T-helper 1 cell treated with Interleukin-12 subunit alpha and Interleukin-12 subunit beta and Interleukin-4 antibody, amounts not matched to agents 30 μg/mL and 1 μg/mL, for 36 hours (primary cell): ENCODE results near the gene ZNF232.
"Not testable (repeated sequence)": the region's sequence is repeated elsewhere in the genome, so short reads cannot be mapped to it uniquely, and the experiment has no call there.

Experiments
- H3K27ac Mint-ChIP-seq: one replicate; pipeline ENCODE4 v1.8.0; 2021; ENCODE audit warnings: mild to moderate bottlenecking, mixed read lengths
- H3K27me3 Mint-ChIP-seq: one replicate; pipeline ENCODE4 v1.8.0; 2021; ENCODE audit warnings: low read depth, mixed read lengths
- H3K36me3 Mint-ChIP-seq: one replicate; pipeline ENCODE4 v1.8.0; 2021; ENCODE audit warnings: low read depth, mixed read lengths
- H3K4me1 Mint-ChIP-seq: one replicate; pipeline ENCODE4 v1.8.0; 2021; ENCODE audit warnings: low read depth, mixed read lengths
- H3K4me3 Mint-ChIP-seq: one replicate; pipeline ENCODE4 v1.8.0; 2021; ENCODE audit warnings: mild to moderate bottlenecking, moderate library complexity, mixed read lengths
- H3K9me3 Mint-ChIP-seq: one replicate; pipeline ENCODE4 v1.8.0; 2021; ENCODE audit warnings: mixed read lengths

ZNF232 gene

DNA sequence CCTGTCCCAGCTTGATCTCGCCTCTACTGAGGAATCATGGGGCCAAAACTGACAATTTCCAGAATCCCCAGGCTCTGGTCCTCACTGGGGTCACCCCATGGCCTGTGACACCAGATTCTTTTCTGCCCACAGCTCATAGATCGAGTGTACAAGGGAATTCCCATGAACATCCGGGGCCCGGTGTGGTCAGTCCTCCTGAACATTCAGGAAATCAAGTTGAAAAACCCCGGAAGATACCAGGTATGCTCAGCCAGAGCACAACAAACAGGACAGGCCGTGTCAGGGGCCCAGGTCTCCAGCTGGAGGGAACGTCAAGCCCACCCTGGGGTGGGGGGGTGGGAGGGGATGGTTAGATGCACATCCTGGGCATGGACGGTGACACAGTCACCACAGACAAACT is 21.6 kb upstream of the ZNF232 start:
- H3K27ac Mint-ChIP-seq: no peak overlapping the region
- H3K27me3 Mint-ChIP-seq: no peaks in the 10 kb centered on the region

DNA sequence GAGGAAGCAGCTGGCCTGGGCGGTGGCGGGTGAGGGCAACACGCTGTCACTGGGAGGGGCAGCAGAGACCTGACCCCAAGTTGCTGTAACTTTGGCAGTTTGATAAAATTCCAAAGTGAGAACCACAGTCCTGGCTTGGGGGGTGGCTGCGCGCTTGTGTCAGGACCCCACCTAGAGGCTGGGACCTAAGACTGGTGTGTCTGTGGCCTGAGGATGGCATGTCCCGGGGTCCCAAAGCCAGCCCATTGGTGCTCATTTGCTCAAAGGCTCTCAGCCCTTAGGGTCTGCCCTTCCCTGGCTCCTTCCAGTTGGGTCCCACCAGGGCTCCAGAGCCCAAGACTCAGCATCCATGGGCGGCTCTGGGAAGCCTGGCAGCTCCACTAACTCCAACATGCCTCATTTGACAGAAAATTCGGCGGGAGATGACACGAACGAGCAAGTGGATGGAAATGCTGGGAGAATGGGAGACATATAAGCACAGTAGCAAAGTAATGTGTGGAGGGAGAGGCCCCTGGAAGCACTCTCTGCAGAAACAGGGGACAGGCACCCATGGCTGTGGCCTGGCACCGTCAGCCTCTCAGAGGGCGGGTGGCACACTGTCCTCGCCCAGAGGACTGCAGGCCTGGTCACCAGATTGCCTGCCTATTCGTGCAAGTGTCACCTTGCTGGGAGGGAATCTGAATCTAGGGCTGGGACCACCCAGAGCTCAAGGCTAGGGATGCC is 21.0 kb upstream of the ZNF232 start:
- not testable (repeated sequence) for H3K4me1 Mint-ChIP-seq, H3K9me3 Mint-ChIP-seq, H3K27ac Mint-ChIP-seq, H3K27me3 Mint-ChIP-seq, H3K4me3 Mint-ChIP-seq, H3K36me3 Mint-ChIP-seq

More for the DNA sequence above, 21.6 kb upstream of the ZNF232 start:
- H3K4me3 Mint-ChIP-seq: no peak overlapping the region
- H3K4me1 Mint-ChIP-seq: no peaks in the 10 kb centered on the region
- H3K9me3 Mint-ChIP-seq: no peaks in the 10 kb centered on the region
- no peaks in the 10 kb centered on the region for H3K36me3 Mint-ChIP-seq

DNA sequence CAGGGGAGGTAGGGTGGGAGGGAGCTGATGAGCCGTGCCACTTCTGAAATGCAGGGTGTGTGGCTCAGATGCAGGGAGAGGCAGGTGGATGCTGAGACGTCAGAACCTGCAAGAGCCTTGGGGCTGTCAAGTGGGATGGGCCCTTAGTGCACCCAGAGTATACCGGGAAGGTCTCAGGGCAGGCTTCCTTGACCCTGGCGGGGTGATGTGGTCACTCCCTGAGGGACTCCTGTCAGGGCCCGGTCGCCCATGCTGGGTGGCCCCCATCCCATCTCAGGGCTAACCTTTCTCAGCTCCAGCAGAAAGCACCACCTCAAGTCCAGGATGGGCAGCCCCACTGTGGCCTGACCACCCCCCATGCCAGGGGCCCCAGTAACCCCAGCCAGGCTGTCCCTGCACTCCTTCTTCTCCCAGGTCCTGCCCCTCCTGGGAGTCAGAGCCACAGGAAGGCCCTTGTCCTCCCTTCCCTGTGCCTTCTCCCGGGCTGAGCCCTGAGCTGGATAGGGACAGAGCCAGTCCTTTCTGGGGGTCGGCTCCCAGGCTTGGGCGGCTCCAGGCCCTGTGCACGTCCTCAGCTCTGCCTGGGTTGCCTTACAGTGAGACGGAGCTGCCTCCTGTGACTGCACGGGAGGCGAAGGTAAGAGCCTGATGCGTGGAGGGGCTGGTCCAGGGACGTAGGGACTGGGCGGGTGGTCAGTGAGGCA is 20.3 kb upstream of the ZNF232 start:
- H3K27me3 Mint-ChIP-seq, H3K36me3 Mint-ChIP-seq, H3K4me3 Mint-ChIP-seq, H3K4me1 Mint-ChIP-seq, H3K9me3 Mint-ChIP-seq, H3K27ac Mint-ChIP-seq: not testable (repeated sequence)

DNA sequence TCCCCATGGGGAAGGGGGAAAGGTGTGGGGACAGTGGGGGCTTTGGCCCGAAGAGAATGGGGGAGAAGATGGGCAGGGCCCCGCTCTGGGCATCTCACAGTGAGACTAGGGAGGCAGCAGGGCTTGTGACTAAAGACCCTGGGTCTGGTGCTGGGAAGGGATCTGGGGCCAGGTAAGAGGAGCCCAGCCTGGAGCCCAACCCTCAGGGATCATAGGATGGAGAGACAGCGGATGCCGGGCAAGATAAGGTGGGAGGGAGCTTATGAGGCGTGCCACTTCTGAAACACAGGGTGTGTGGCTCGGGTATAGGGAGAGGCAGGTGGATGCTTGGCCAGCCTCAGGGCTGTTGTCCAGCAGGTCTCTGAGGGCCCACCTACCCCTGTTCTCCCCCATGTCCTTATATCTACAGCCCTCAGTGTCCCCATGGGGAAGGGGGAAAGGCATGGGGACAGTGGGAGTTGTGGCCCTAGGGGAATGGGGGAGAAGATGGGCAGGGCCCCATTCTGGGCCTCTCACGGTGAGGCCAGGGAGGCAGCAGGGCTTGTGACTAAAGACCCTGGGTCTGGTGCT is 19.6 kb upstream of the ZNF232 start:
- Mint-ChIP-seq H3K27me3 (peaks cover 5% of the 10 kb centered on the region), H3K4me1 (no peaks in the 10 kb centered on the region), H3K36me3 (no peaks in the 10 kb centered on the region), H3K4me3 (no peak overlapping the region), H3K27ac (no peak overlapping the region), H3K9me3 (no peaks in the 10 kb centered on the region)

DNA sequence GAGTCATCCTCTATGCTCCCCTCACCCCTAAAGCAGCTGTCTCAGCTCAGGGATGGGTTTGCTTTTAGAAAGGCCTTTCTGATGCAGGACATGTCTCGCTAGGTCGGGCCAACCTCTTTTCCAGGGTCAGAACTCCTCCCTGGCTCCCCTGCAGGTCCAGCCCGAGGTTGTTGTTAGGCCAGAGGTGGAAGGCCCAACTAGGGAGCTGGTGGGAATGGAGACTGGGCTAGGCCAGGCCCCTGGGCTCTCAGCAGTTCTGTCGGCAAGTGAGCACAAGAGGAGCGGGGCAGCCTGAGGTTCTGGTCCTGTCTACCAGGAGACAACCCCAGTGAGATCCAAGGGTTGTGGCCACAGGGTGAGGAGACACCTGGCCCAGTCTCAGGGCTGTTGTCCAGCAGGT is 19.0 kb upstream of the ZNF232 start:
- H3K9me3 Mint-ChIP-seq, H3K4me3 Mint-ChIP-seq, H3K4me1 Mint-ChIP-seq, H3K36me3 Mint-ChIP-seq, H3K27me3 Mint-ChIP-seq, H3K27ac Mint-ChIP-seq: not testable (repeated sequence)

DNA sequence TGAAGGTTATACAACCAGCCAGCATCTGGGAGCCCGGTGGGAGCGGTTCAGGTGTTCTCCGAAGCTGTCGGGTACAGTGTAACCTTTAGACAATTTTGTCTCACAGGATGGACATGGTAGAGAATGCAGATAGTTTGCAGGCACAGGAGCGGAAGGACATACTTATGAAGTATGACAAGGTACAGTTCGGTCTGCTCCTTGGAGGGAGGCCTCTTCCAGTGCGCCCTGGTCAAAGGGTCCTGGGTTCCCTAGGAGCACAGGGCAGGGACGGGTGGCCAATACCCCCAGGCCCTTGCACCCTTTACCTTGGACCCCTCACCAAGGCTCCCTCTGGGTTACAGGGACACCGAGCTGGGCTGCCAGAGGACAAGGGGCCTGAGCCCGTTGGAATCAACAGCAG is 18.6 kb upstream of the ZNF232 start:
- not testable (repeated sequence) for H3K9me3 Mint-ChIP-seq, H3K27ac Mint-ChIP-seq, H3K27me3 Mint-ChIP-seq, H3K4me3 Mint-ChIP-seq, H3K4me1 Mint-ChIP-seq, H3K36me3 Mint-ChIP-seq

DNA sequence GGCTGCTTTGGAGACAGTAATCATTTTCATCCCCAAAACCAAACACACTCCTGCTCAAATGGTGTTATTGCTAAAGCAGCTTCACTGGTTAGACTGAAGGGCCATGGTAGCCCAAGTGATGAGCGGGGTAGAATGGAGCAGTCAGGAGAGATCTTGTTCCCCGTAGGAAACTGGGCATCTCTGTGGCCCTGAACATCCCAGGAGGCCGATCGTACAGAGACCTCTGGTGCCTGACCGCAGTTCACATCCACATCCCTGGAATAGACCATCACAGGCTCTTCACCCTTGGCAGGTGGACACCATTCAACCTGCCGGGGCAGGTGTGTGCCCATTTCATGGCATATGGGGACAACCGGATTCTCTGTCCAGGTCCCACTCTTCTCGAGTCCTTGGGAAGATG is 18.1 kb upstream of the ZNF232 start:
- not testable (repeated sequence) for H3K27ac Mint-ChIP-seq, H3K27me3 Mint-ChIP-seq, H3K9me3 Mint-ChIP-seq, H3K4me3 Mint-ChIP-seq, H3K4me1 Mint-ChIP-seq, H3K36me3 Mint-ChIP-seq

DNA sequence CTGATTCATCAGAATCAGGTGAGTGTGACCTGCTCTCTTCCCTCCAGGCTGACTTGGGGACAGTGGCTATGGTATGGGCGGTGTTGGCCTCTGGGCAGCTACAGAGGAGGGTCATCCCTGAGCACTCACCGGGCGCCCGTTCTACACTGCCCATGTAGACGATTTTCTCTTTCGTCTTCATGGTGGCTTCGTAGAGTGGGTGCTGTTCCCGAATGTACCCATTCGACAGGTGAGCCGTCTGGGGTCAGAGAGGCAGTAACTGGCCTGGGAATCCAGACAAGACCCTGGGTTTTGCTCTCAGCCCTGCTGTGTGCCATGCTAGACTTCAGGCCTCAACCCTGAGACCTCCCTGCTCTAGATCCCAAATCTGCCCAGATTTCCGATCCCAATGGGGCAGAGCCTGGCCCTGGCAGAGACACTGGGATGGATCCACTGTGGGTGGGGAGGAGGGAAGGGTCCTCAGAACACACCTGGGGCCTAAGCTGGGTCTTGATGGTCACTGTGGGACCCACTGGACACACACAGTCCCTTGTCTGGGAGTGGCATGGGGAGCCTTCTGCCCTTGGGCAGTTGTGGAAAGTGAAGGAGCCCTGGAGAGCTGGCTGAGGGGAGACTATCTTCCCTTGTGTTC is 17.3 kb upstream of the ZNF232 start:
- H3K36me3 Mint-ChIP-seq: no peaks in the 10 kb centered on the region
- no peaks in the 10 kb centered on the region for H3K9me3 Mint-ChIP-seq
- peaks cover 11% of the 10 kb centered on the region for H3K27me3 Mint-ChIP-seq
- no peak overlapping the region for H3K4me3 Mint-ChIP-seq
- no peak overlapping the region for H3K27ac Mint-ChIP-seq
- H3K4me1 Mint-ChIP-seq: no peaks in the 10 kb centered on the region

DNA sequence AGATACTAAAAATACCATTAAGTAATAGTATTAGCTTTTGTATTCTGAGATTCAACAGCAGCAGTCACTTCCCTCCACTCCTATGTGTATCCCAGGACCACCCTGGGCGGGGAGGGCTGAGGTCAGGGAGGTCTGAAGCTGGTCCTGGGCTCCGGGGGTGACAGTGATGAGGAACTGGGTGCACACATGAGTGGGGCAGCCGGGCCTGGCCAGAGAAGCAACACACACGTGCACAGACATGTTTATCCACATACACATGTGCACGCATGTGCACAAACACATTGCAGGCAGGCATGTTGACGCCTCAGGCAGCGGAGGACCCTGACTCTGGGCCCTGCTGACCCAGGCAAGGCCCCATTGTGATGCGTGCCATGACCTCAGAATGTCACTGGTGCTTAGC is 16.7 kb upstream of the ZNF232 start:
- H3K9me3 Mint-ChIP-seq, H3K4me1 Mint-ChIP-seq, H3K27ac Mint-ChIP-seq, H3K4me3 Mint-ChIP-seq, H3K36me3 Mint-ChIP-seq: not testable (repeated sequence)
- H3K27me3 Mint-ChIP-seq: peaks cover 16% of the 10 kb centered on the region

DNA sequence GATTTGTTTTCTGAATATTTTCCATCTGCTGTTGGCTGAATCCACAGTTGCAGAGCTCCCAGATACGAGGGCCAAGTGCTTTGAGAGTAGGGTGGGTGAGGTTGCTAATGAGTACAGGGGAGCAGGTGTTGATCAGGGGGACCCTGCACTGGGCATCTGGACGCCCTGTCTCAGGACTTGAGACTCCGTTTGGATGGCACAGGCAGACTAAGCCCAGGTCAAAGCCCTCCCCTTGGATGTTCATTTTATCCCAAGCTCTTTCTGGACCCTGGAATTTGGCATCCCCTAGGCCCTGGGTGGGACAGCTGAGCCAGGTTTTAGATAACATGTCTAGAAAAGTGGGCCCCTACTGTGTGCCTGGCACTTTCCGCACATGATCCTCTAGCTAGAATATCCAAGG is 16.2 kb upstream of the ZNF232 start:
- H3K36me3 Mint-ChIP-seq: no peaks in the 10 kb centered on the region
- no peak overlapping the region for H3K4me3 Mint-ChIP-seq
- no peak overlapping the region for H3K27ac Mint-ChIP-seq
- peaks cover 16% of the 10 kb centered on the region for H3K27me3 Mint-ChIP-seq
- H3K9me3 Mint-ChIP-seq: no peaks in the 10 kb centered on the region
- no peaks in the 10 kb centered on the region for H3K4me1 Mint-ChIP-seq

DNA sequence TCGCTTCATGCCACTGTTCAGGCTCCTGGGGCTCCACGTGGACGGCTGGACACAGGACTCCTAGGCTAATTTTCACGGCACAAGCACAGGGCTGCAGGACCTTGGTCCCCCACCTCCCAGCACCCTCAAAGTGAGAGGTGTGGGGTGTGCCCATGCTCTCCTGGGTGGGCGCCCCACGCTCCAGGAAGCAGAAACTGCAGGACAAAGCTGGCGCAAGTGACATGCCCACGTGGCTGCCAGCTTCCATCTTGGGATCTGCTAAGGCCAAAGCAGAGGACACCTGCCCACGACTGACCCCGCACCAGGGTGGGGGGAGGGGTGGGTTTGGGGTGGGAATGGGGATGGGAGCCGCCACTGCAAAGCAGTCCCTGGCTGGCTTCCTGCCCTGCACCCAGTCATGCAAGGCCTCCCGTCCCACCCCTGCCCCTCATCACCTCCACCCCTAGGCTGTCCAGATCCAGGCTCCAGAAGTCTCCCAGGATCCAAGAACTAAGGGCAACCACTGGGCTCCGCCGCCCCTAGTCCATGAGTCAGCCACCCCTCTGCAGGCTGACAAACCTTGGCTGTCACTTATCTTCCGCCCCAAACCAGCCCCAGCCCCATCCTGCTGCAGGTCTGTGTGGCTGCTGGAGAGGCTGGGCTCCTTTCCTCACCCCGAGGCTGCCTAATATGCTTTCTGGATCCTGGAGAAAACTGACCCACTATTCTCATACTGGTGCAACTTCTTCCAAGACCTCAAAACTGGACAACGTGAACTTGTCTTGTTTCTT is 15.2 kb upstream of the ZNF232 start:
- no peak overlapping the region for H3K4me3 Mint-ChIP-seq
- H3K27ac Mint-ChIP-seq: no peak overlapping the region
- peaks cover 20% of the 10 kb centered on the region for H3K27me3 Mint-ChIP-seq
- H3K9me3 Mint-ChIP-seq: no peaks in the 10 kb centered on the region
- no peaks in the 10 kb centered on the region for H3K4me1 Mint-ChIP-seq
- no peaks in the 10 kb centered on the region for H3K36me3 Mint-ChIP-seq

DNA sequence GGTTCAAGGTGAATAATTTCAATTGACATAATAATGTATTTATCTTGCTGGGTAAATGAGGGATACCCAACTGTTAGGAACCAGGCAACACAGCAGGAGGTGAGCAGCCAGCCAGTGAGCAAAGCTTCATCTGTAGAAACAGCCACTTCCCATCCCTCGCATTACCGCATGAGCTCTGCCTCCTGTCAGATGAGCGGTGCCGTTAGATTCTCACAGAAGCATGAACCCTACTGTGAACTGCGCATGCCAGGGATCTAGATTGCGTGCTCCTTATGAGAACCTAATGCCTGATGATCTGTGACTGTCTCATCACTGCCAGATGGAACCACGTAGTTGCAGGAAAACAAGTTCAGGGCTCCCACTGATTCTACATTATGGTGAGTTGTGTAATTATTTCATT is 13.2 kb upstream of the ZNF232 start:
- H3K4me3 Mint-ChIP-seq: not testable (repeated sequence)

DNA sequence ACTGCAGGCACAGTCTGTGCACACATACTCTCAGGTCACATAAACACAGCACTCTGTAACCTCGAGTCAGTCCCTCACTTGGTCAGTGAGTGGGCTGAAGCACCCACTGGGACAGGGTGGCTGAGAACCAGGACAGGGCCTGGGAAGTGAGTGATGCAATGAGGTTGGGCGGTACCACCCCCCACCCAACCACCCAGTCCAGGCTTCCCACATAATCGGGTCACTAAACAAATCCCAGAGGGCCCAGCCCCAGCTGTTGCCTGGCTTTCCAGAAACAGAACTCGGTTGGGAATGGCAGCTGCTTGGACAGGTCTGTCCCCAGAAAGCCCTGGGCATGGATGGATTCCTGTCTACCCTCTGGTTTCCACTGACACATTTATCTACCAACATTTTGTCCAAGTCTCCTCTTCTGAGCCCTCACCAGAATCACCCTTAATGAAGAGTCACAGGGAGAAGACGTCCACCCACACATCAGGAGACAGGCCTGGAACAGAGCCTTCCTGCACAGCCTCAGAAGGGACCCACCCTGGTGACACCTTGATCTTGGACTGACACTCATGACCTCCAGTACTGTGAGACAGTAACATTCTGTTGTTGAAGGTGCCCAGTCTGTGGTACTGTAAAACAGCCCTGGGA is 12.6 kb upstream of the ZNF232 start:
- H3K36me3 Mint-ChIP-seq, H3K4me1 Mint-ChIP-seq, H3K27ac Mint-ChIP-seq, H3K4me3 Mint-ChIP-seq, H3K9me3 Mint-ChIP-seq: not testable (repeated sequence)
- H3K27me3 Mint-ChIP-seq: peaks cover 37% of the 10 kb centered on the region

More for the DNA sequence above, 13.2 kb upstream of the ZNF232 start:
- not testable (repeated sequence) for H3K4me1 Mint-ChIP-seq, H3K27ac Mint-ChIP-seq, H3K36me3 Mint-ChIP-seq, H3K9me3 Mint-ChIP-seq
- peaks cover 37% of the 10 kb centered on the region for H3K27me3 Mint-ChIP-seq

DNA sequence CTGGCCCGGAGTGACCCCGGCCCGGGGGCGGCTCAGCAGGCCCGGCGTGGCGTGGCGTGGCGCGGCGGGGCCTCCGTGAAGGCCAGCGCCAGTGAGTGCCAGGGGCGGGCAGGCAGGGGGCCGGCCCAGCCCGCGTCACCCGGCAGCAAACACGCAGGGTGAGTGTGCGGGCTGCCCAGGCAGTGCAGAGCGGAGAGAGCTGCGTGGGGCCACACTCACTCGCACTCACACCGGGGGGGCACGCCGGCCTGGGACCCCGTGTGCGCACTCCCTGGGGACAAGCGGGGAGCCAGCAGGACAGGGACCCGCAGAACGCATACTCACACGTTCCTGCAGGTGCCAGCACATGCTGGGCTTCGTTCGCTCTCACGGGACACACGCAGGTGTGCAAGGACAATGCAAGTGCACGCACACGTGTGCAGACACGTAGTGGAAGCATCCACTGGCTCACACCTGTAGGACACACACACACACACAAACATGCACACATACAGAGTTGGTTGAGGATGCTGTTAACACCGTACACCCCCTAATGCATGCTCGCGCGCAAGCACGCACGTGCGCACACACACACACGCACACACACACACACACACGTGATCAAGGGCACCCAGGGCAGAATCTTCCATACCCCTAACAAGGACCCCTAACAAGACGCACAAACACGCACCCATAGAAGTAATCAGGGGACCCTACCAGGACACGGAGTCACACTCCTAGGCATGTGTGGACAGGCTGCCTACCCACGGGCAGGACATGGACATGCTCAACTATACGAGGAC is 11.9 kb upstream of the ZNF232 start:
- H3K4me3 Mint-ChIP-seq: no peak overlapping the region
- no peaks in the 10 kb centered on the region for H3K9me3 Mint-ChIP-seq
- no peak overlapping the region for H3K27ac Mint-ChIP-seq
- H3K27me3 Mint-ChIP-seq: peaks cover 44% of the 10 kb centered on the region
- no peaks in the 10 kb centered on the region for H3K4me1 Mint-ChIP-seq
- H3K36me3 Mint-ChIP-seq: no peaks in the 10 kb centered on the region
